HG03095 (cell line): ENCODE data around the gene SAMD3.
"Not testable (repeated sequence)": the region's sequence is repeated elsewhere in the genome, so short reads cannot be mapped to it uniquely, and the experiment has no call there.

Experiments used
- ATAC-seq: cut with Tn5 transposase; IDR thresholded peaks from one replicate; pipeline ENCODE4 v1.9.1; 2021; ENCODE audit warnings: moderate library complexity; ENCODE audit not compliant: unreplicated experiment

SAMD3 gene, protein sequence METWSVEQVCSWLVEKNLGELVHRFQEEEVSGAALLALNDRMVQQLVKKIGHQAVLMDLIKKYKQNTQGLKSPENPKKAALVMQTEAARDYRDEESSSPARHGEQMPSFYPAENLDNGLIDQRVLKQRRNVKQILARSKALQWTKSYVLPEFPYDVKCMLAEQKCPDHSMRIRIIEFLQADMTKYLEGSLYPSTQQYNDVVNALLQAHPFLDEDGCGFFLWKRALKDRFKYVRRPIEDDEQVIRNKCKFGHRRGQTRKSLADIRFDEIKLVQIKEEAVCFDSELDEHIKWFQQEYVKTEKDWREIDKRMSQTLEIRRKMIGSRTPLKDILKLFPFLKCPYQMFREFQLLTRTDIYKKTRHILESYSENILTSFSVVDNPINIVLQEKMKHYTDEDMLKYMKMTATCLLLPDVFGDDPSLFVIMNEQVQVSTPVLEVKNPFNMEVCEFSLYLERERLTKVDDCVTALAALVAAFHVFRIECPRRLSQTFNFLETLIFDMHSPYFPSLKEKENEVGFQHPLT

DNA sequence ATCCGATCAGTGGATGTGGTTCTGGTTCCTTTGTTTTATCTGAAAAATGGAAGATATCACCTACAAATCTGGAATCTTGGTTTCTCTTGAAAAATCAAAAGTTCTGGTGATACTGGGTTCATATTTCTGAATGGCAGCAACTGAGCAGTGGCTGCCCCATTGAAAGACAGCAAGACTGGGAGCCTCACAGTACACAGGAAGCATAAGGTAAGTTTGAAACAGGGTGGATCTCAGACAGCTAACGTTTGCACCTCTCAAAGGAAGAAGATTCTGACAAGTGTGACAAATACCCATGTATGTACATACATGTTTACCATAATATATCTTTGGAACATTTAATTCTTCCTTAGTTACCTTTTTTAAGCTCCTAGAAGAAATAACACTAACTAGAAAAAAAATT lies at the start of gene SAMD3:
Gene SAMD3 (minus strand): TSS at position 177 of the 400 bp plus-strand sequence. CDS start 7,678 bp downstream, outside the sequence.
- ATAC-seq, result no peak

DNA sequence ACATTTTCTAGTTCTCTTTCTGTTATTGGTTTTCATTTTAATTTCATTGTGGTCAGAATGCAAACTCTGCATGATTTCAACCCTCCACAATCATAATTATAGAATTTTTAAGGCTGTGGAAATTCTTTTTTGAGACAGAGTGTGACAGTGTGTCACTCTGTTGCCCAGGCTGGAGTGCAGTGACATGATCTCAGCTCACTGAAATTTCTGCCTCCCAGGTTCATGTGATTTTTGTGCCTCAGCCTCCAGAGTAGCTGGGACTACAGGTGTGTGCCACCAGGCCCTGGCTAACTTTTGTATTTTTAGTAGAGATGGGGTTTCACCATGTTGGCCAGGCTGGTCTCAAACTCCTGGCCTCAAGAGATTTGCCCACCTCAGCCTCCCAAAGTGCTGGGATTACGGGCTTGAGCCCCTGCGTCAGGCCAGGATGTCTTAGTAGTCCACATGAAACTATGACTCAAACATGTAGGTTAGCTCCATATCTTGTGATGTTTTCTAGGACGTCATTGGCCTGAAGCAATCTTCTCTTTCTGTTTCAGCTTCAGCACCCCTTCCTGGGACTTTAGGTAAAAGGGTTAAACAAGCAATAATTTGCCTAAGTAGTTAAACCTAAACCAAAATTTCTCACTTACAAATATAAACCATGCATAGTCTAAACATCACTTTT lies 47.4 kb upstream of the SAMD3 start:
- peak; percentile 79 for ATAC-seq

DNA sequence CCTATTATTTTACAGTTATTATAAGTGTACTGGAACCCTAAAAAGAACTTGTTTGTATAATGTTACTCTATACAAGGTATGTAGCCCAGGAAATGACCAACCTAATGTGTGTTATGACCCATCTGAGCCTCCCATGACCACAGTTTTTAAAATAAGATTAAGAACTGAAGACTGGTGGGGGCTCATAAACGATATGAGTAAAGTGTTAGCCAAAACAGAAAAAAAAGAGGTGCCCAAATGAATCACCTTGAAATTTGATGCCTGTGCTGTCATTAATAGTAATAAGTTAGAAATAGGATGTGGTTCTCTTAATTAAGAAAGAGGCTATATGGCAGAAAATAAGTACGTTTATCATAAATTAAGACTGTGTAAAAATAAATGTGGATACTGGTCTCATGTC lies 42.8 kb upstream of the SAMD3 start:
- not testable (repeated sequence) for ATAC-seq

DNA sequence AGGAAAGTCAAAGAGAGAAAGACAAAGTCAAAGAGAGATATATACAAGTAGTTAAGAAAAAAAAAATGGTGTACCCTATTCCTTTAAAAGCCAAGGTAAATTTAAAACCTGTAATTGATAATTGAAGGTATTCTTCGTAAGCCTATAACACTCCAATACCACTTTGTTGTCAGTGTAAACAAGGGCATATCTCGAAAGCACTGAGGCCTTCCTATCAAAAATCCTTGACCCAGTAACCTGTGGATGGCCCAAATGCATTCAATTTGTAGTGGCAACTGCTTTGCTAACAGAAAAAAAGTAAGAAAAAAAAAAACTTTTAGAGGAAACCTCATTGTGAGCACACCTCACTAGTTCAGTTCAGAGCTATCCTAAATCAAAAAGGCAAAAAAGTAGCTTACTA lies 39.3 kb upstream of the SAMD3 start:
- ATAC-seq, result no peak

DNA sequence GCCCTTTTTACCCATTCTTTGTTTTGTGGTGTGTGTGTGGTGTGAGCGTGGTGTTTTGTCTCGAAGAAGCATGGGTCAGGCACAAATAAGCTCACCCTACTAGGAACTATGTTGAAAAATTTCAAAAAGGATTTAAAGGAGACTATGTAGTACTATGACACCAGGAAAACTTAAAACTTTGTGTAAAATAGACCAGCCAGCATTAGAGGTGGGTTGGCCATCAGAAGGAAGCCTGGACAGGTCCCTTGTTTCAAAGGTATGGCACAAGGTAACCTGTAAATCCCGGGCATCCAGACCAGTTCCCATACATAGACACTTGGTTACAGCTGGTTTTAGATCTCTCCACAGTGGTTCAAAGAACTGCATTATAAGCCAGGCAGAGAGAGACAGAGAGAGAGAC lies 38.8 kb upstream of the SAMD3 start:
- not testable (repeated sequence) for ATAC-seq

DNA sequence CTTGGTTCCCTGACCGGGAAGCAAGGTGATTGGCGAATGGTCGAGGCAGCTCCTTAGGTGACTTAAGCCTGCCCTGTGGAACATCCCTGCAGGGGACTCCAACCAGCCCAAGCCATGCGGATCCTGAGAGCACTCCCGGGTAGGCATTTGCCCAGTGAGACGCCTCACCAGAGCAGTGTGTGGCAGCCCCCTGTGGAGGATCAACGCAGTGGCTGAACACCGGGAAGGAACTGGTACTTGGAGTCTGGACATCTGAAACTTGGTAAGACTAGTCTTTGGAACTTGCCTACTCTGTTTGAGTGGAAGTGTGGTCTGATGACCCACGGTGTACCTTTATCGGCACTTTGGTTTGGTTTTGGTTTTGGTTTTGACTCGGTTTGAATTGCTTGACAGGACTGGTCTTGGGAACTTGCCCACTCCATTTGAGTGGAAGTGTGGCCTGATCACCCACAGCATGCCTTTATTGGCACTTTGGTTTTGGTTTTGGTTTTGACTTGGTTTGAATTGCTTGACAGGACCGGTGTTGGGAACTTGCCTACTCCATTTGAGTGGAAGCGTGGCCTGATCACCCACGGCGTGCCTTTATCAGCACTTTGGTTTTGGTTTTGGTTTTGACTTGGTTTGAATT lies 38.0 kb upstream of the SAMD3 start:
- ATAC-seq, result peak; percentile 32

DNA sequence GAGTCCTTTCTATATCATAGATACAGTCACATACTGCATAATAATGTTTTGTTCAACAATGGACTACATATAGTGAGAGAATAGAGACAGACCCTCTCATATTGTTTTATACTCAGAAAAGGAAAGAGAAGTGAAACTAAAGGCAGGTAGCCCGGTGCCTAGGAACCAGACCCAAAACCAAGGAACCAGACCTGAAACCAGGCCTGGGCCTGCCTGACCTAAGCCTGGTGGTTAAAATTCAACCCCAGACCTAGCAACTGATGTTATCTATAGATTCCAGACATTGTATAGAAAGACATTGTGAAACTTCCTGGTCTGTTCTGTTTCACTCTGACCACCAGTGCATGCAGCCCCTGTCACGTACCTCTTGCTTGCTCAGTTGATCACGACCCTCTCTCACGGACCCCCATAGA lies 37.3 kb upstream of the SAMD3 start:
- peak; percentile 55 for ATAC-seq

DNA sequence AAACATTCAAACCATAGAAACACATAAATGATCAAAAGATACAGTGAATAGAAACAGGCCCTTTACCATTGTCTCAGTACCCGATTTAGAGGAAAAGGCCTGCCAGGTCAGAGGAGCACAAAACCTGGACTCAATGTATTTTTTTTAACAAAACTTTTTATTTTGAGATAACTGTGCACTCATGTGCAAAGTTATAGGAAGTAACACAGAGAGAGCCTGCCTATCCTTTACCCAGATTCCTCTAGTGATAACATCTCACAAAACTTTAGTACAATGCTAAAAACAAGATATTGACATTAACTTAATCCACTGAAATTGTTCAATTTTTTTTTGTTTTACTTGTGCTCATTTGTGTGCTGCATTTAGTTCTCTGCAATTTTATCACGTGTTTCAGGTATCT lies 36.8 kb upstream of the SAMD3 start:
- ATAC-seq, result peak; percentile 17

DNA sequence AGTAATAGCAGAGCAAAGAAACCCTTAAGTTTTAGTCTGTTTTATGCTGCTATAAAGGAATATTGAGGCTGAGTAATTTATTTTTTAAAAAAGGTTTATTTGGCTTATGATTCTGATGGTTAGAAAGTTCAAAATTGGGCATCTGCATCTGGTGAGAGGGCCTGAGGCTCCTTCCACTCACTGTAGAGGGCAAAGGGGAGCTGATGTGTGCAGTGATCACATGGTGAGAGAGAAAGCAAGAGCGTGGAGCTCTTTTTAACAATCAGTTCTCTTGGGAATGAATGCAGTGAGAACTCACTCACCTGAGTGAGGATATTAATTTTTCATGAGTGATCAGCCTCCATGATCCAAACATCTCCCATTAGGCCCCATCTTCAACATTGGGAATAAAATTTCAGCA lies 36.4 kb upstream of the SAMD3 start:
- peak; percentile 43 for ATAC-seq

DNA sequence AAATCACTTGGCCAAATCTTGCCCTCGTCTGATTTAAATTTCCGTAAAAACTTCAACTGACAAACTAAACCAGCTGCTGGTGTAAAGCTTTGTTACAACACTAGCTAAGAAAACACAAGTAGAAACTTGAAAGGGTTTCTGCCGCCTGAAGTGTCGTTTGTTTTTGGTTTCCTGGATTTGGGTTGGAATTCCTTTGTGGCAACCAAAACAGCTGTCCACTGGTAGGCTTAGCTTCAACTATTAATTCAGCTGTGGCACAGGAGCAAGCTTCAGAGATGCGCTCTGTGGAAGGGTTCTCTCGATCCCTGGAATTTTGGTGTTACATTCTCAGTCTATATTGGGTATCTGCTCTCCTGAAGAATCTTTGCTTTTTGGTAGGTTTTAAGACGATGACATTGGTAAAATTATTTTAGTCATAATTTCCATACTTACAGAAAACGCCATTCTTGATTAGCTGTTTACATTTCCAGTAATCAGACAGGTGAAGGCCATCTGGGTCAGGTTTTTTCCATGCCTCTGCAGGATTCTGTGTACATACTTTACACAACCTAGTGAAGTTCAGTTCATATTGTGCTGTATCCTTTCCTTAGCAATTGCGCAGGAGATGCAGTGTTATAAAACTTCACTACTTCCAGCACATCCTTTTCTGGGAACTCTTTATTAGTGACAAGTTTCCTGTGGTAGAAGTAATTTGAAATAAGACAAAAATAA lies 29.9 kb upstream of the SAMD3 start:
- no peak for ATAC-seq

DNA sequence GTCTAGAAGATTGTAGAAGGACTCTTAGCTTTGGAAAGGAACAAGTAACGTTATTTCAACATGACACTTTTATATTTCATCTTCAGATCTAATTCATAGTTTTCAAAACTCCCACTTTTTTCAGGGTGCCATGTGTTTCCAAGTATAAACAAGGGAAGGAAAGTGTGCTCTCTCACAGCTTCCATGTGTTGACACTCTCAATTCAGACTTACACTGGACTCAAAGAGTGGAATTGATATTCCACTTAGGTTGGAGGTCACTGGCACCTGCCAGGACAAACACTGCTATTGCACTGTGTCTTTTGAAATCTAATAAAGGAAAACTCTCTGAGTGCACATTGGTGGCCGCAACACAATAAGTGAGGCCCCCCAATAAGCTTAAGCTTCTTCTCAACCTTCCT lies 22.5 kb upstream of the SAMD3 start:
- ATAC-seq, result no peak

DNA sequence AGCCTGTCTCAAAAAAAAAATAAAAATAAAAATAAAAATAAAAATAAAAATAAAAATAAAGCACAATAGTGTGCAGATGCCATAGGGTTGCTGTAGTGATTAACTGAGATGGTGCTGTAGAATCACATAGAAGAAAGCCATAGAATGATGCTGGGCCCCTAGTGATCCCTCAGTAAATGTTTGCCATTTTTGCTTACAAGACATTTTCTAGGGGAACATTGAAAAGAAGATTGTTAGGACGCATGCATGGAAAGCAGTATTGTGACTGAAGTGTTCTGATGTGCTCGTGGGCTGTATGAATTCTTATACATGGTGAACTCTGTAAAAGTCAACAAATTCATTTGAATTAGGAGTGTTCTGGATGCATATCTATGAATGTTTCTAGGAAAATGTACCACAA lies 22.0 kb upstream of the SAMD3 start:
- ATAC-seq, result no peak

DNA sequence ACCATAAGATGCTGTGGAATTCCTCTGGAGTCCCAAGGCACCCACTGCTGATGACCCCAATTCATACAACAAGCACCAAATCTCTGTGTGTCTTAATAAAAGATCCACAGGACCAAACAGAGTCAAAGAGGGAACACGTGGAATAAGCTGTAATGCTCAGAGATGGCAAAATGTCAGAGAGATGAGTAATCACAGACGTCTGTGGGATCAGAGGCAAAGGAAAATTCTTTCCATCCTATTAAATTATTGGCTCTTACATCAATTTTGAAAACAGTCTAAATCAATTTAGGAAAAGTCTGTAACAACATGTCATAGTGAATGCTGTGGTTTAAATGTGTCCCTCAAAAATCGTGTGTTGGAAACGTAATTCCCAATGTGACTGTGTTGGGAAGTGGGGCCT lies 17.5 kb upstream of the SAMD3 start:
- no peak for ATAC-seq

DNA sequence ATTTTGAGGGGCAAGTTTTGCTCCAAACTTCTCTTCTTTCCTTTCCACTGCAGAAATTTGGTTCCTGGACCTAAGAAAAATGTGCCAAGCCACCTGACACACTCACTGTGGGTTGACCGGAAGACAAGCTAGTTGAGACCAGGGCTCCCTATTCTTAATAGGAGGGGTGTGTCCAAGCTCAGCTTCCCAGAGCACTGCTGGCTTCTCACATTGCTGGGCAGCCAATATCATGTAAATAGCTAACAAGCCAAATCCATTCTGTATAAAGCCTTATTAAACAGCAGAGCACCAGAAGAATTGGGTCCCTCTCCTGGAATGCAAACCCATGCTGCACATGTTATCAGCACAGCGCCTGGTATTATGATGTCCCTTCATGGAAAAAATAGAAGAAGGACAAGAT lies 17.0 kb upstream of the SAMD3 start:
- ATAC-seq, result no peak

DNA sequence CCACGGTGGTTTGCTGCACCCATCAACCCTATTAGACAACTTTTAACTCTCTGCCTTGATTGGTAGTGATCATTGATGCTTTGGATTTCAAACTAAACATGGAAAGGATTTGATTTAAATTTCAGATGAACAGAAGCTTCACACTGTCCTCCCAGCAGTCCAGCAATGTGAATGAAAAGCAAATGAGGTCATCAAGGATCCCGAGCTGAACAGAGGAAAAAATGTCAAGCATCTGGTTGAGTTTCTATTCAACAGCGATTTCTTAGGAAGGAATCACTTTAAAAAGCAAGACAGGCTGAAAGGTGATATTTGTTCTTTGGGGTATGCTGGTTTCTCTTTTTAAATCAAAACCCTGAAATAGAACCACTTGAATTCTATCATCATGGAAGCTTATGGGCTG lies 10.6 kb upstream of the SAMD3 start:
- ATAC-seq, result no peak

DNA sequence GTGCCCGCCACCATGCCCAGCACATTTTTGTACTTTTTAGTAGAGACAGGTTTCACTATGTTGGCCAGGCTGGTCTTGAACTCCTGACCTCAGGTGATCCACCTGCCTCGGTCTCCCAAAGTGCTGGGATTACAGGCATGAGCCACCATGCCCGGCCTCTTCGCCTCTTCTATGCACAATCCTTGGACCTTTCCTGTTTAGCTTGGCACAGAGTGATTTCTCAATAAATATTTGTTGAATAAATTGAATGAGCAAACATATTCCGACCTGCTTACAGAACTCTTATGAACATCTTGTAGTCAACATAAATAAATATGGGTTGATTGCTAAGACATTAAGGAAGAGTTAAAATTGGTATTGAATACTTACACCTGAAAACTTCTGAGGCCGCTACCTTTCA lies 7.8 kb upstream of the SAMD3 start:
- ATAC-seq, result not testable (repeated sequence)

DNA sequence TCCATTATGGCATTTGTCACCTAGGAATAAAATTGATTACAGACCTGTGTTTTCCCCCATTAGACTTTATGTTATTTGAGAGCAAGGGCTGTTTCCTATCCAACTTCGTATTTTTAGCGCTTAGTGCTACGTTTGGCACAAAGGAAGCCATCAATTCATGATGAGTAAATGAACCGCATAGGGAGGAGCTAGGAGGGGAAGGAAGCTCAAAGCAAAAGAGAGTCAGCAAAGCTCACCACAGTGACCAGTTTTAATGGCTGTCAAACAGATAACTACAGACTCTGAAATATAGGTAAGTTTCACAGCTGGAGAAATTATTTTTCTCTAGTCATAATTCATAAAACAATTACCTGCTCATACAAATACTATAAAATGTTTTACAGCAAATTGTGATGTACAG lies 6.9 kb upstream of the SAMD3 start:
- no peak for ATAC-seq

DNA sequence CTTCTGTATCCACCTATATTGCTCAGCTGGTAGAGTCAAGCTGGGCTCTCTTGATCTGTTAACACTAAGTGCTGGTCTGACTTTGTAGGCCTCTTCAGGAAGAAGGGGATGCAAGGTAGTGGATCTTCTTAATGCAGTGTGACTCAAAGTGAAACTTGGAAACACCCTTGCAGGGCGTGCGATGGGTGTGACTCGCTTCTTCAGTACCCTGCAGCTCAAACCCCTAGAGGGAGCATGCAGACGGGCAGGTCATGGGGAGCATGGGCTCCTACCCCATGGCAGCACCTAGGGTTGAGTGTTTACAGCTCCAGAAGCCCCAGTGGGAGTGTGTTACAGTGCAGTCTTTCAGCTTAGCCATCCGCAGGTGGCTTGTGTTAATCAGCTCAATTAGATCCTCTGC lies 757 bp upstream of the SAMD3 start:
- ATAC-seq, result peak; percentile 97

DNA sequence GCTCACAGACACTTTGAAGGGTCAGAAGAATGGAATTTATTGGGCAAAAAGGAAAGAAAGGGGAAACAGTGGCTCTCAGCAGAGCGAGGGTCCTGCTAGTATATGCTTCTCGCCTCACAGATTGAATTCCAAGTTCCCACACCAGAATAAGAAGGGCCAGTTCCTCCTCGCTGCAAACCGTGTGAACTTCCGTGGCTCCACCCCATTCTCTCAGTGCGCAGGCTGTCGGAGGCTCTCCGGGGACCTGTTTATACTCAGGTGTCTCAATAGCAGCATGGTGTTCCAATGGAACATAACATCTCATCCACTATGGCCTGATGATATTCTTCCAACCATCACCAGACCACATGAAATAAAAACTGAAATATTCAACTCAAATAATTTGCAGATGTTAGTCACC lies 4.6 kb downstream of the SAMD3 start:
- ATAC-seq, result no peak

DNA sequence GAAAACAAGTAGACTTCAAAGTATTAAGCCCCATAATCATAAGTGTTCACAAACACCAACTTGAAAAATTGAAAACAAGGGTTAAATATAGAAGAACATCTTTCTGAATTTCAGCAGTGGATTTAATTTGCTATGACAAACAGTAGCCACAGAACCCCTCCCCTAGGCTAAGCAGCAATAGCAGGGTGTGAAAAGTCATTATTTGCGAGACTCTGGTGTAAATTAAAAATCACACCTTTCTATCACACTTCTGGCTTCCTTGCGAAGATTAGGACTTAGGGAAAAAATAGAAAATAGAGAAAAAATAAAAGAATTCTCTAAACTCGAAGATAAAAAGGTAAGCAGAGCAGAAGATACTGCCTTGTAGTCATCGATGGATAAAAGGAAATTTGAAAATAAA lies 6.1 kb downstream of the SAMD3 start:
- no peak for ATAC-seq

DNA sequence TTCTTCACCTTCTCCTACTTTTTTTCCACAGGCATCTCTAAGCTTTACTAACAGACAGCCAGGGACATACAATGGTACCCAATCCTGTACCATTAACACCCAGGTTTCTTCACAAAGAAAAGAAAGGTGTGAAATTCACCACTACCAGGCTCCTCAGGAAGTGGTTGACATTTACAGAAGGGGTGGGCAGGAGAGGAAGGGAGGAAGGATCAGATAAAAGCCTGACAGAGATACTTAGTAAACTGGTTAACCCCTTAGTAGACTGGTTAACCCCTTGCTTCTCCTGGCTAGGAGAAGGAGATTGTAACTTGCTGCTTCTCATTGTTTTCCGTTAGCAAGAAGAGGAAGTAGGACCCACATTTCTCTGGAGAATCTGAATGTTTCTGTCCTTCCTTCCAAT lies 7.2 kb downstream of the SAMD3 start:
- ATAC-seq, result no peak
